OCI-LY3 (cell line): ENCODE data around the gene SRR.

ENCODE experiments used
- CTCF ChIP-seq: fragments of 200-600, 300-600 bp; sonication (generic); IDR thresholded peaks from 2 replicates; pipeline ENCODE4 v1.5.1; 2014; ENCODE audit warnings: antibody characterized with exemption, low read length, low read depth
- EZH2phosphoT487 ChIP-seq: fragments of 200-600 bp; shearing (Covaris generic); IDR thresholded peaks from 2 replicates; pipeline ENCODE4 v1.6.1; 2018; ENCODE audit warnings: antibody characterized with exemption, mixed run types, low read depth

GRCh38 chr17:2267354-2267753 lies 36.4 kb upstream of the SRR start:
- TF ChIP-seq CTCF: no peak
- no peak for TF ChIP-seq EZH2phosphoT487
